Lower leg skin (tissue), 4 donors: ENCODE results near the gene TMPRSS11F. TPM values are rescaled to one million over a fixed set of nuclear protein-coding genes. Genes with fewer than 3 reads are reported as not detected.

ENCODE experiments used
- DNase-seq, 2 donors: peaks; one replicate each; pipeline ENCODE4 v3.0.0-alpha.2; 2019; ENCODE audit warnings: low spot score in 2 of 2
- H3K4me3 ChIP-seq: fragments of 200-600 bp; sonication (generic); 2 replicates; pipeline ENCODE4 v1.5.1; 2017; ENCODE audit warnings: mild to moderate bottlenecking, low read depth; ENCODE audit not compliant: poor library complexity, severe bottlenecking
- POLR2A ChIP-seq, 2 donors: fragments of 450-650 bp; IDR thresholded peaks; one replicate each; pipeline ENCODE4 v1.6.1; 2016 to 2017; ENCODE audit warnings: antibody characterized with exemption in 2 of 2, mild to moderate bottlenecking in 1 of 2, moderate library complexity in 1 of 2
- WGBS, 2 donors: methylation state at CpG; one replicate each; pipeline ENCODE4 v1.1.5; 2018; 5-methylcytosine and 5-hydroxymethylcytosine counted together
- intact Hi-C: fragments of 100-400 bp; cut with DNase I; formaldehyde crosslinking; loops from one replicate; pipeline ENCODE4 v1.15.0; 2023; ENCODE audit warnings: low total_unique reads
- total RNA-seq, 4 donors: library from RNA; depleted of rRNA; stranded (reverse); fragments of >200 nt; gene quantifications; one replicate each; pipeline ENCODE4 v1.1.0, GENCODE V29; 2016
- TF ChIP-seq, protein P1 (sequence below), 3 donors: fragments of 450-650 bp; IDR thresholded peaks; one replicate each; pipeline ENCODE4 v1.5.1; 2016; ENCODE audit warnings: antibody characterized with exemption in 3 of 3, mild to moderate bottlenecking in 3 of 3, moderate library complexity in 2 of 3

TMPRSS11F gene
- total RNA-seq, 4 donors from 2014 or later, result 12.6 to 29.7 (median 20.1) TPM

DNA sequence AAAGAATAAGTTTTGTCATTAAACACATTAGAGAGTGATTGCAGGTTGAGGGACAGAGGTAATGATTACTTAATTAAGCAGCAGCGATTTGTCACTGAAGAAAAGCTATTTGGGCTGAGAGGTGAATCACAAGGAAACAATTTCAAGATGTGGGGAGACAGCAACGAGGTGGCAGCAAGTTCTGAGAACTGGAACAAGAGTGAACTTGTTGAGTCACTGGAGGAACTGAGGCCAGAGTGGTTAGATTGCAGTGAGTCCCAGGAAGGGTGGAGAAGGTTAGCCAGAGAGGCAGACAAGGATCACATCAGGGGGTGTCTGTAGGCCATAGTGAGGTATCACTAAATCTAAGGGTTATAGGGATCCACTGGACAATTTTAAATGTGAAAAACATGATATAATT is 108.5 kb downstream of the TMPRSS11F start:
- TF ChIP-seq, protein P1, sequence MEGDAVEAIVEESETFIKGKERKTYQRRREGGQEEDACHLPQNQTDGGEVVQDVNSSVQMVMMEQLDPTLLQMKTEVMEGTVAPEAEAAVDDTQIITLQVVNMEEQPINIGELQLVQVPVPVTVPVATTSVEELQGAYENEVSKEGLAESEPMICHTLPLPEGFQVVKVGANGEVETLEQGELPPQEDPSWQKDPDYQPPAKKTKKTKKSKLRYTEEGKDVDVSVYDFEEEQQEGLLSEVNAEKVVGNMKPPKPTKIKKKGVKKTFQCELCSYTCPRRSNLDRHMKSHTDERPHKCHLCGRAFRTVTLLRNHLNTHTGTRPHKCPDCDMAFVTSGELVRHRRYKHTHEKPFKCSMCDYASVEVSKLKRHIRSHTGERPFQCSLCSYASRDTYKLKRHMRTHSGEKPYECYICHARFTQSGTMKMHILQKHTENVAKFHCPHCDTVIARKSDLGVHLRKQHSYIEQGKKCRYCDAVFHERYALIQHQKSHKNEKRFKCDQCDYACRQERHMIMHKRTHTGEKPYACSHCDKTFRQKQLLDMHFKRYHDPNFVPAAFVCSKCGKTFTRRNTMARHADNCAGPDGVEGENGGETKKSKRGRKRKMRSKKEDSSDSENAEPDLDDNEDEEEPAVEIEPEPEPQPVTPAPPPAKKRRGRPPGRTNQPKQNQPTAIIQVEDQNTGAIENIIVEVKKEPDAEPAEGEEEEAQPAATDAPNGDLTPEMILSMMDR (IDR thresholded peaks at IDR 0.05), result no peak
- TF ChIP-seq POLR2A (IDR thresholded peaks at IDR 0.05), result no peak
- no peak for DNase-seq
- 47 to 49% methylated on average over 2 of the region's 2 CpGs for WGBS, 2 donors
- intact Hi-C loops, result no loop called here
- H3K4me3 ChIP-seq, result no peak overlapping the region

DNA sequence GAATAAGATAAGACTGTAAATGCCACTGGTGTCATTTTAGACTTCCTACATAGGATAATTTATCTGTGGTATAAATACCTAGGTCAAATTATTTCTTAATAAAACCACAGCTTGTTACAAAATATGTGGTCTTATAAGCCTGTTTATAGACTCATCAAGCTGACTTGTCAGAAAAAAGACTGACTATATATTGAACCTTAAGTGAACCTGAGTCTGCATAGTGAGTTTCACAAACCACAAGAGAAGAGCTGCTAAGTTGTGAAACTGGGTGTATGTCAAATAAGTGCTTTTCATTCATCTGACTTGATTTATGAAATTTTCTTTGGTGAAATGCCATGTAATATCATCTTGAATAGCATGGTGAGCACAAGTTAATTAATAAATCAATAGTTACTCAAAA is 118.0 kb downstream of the TMPRSS11F start:
- no peak overlapping the region for H3K4me3 ChIP-seq
- intact Hi-C loops, result no loop called here
- TF ChIP-seq POLR2A (IDR thresholded peaks at IDR 0.05), result no peak
- TF ChIP-seq, protein P1 (IDR thresholded peaks at IDR 0.05), result no peak
- no peak for DNase-seq

Other genes starting within 250 kb of the TMPRSS11F start
- gene TMPRSS11D, start 245.9 kb downstream of the TMPRSS11F start, total RNA-seq, result under 1 TPM in 2 of 4 donors, not detected in 2; 0.13 to 0.30 TPM
- not detected for gene TMPRSS11A, start 166.4 kb downstream of the TMPRSS11F start, total RNA-seq
- gene TMPRSS11B, start 115.8 kb upstream of the TMPRSS11F start, total RNA-seq, result not detected
- 100 to 1,000 TPM in 2 of 4 donors, 10 to 100 TPM in 2; 57.1 to 117 (median 88.0) TPM for gene YTHDC1, start 220.2 kb upstream of the TMPRSS11F start, total RNA-seq